Peyer's patch (tissue), 4 donors: Measurements from ENCODE around the gene SUSD1.

Source experiments
- POLR2A ChIP-seq, 2 donors: fragments of 450-650 bp; IDR thresholded peaks; one replicate each; pipeline ENCODE4 v1.5.1; 2017; ENCODE audit warnings: antibody characterized with exemption in 2 of 2, mild to moderate bottlenecking in 2 of 2, moderate library complexity in 2 of 2
- TF ChIP-seq, protein P1 (sequence below), 6 experiments: fragments of 450-650 bp in 4 of 6; fragments of 200-600 bp in 2 of 6; sonication (generic) in 1 of 6; IDR thresholded peaks; one replicate each; pipeline ENCODE4 v1.5.1; 2017 to 2019; ENCODE audit warnings: antibody characterized with exemption in 6 of 6, mild to moderate bottlenecking in 3 of 6, moderate library complexity in 1 of 6

GRCh38 chr9:112043423-112043822 lies 131.7 kb downstream of the SUSD1 start:
- TF ChIP-seq POLR2A (IDR thresholded peaks at IDR 0.05), result no peak
- TF ChIP-seq, protein P1, sequence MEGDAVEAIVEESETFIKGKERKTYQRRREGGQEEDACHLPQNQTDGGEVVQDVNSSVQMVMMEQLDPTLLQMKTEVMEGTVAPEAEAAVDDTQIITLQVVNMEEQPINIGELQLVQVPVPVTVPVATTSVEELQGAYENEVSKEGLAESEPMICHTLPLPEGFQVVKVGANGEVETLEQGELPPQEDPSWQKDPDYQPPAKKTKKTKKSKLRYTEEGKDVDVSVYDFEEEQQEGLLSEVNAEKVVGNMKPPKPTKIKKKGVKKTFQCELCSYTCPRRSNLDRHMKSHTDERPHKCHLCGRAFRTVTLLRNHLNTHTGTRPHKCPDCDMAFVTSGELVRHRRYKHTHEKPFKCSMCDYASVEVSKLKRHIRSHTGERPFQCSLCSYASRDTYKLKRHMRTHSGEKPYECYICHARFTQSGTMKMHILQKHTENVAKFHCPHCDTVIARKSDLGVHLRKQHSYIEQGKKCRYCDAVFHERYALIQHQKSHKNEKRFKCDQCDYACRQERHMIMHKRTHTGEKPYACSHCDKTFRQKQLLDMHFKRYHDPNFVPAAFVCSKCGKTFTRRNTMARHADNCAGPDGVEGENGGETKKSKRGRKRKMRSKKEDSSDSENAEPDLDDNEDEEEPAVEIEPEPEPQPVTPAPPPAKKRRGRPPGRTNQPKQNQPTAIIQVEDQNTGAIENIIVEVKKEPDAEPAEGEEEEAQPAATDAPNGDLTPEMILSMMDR (IDR thresholded peaks at IDR 0.05), result no peak
